HL-60 (cell line): ENCODE results near the gene TAGAP.
"Not testable (repeated sequence)": the region's sequence is repeated elsewhere in the genome, so short reads cannot be mapped to it uniquely, and the experiment has no call there.

Experiments used
- DNase-seq, 2 experiments: peaks; one replicate each; pipeline ENCODE4 v3.0.0-alpha.2; 2010 to 2020; ENCODE audit warnings: low read depth in 1 of 2, low spot score in 1 of 2
- H3K27ac ChIP-seq: fragments of 250-450 bp; sonication (Bioruptor Pico); replicated peaks from 2 replicates; pipeline ENCODE4 v1.5.1; 2020; ENCODE audit warnings: mild to moderate bottlenecking, moderate library complexity
- H3K27me3 ChIP-seq: fragments of 250-450 bp; sonication (Bioruptor Pico); 2 replicates; pipeline ENCODE4 v1.5.1; 2021; ENCODE audit warnings: mild to moderate bottlenecking, moderate library complexity; ENCODE audit not compliant: insufficient read depth, poor library complexity, severe bottlenecking
- H3K4me3 ChIP-seq: replicated peaks from 2 replicates; pipeline ENCODE4 v1.5.1; 2011; ENCODE audit warnings: mild to moderate bottlenecking, control low read depth, low read length; ENCODE audit not compliant: insufficient read depth
- CTCF ChIP-seq: IDR thresholded peaks from one replicate; pipeline ENCODE4 v1.5.1; 2011; ENCODE audit warnings: low read length, control low read depth, inconsistent platforms; ENCODE audit not compliant: insufficient read depth
- GABPA ChIP-seq: IDR thresholded peaks from 2 replicates; pipeline ENCODE4 v1.6.1; 2012; ENCODE audit warnings: low read depth
- POLR2AphosphoS5 ChIP-seq: IDR thresholded peaks from 2 replicates; pipeline ENCODE4 v1.6.1; 2012; ENCODE audit warnings: low read depth
- SPI1 ChIP-seq: IDR thresholded peaks from 2 replicates; pipeline ENCODE4 v1.6.1; 2012; ENCODE audit warnings: low read depth, mild to moderate bottlenecking, borderline replicate concordance
- TF ChIP-seq, protein P1 (sequence below): IDR thresholded peaks from 2 replicates; pipeline ENCODE4 v1.6.1; 2012; ENCODE audit warnings: low read depth; ENCODE audit not compliant: insufficient replicate concordance

The TAGAP gene

GRCh38 chr6:159014406-159014805 lies 30.4 kb downstream of the TAGAP start:
- no peaks in the 10 kb centered on the region for H3K27me3 ChIP-seq
- DNase-seq = no peak
- no peak for TF ChIP-seq GABPA
- H3K4me3 ChIP-seq = no peak overlapping the region
- H3K27ac ChIP-seq = no peak overlapping the region

GRCh38 chr6:159013229-159013628 lies 31.6 kb downstream of the TAGAP start:
- no peak overlapping the region for H3K27ac ChIP-seq
- no peaks in the 10 kb centered on the region for H3K27me3 ChIP-seq
- DNase-seq = peak in 1 of 2 experiments; percentile 20
- peak; percentile 91 for TF ChIP-seq SPI1
- no peak for TF ChIP-seq POLR2AphosphoS5
- no peak for TF ChIP-seq CTCF
- TF ChIP-seq GABPA = no peak
- H3K4me3 ChIP-seq = no peak overlapping the region

DNA sequence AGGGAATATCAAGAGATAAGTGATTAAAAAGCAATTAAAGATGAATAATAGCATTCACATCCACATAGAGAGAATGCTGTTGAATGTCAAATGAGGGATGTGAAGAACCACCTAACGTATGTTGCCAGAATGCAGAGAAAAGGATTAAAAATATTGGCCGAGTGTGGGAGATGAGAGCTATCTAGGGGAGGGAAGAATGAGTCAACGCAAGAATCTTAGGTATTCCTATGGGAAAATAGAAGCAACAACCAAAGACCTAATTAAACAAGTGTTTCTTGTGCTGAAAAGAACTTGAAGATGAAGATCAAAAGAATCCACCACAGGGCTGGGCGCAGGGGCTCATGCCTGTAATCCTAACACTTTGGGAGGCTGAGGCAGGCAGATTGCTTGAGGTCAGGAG lies 32.6 kb downstream of the TAGAP start:
- Histone ChIP-seq H3K27ac (no peak overlapping the region), H3K27me3 (no peaks in the 10 kb centered on the region), H3K4me3 (no peak overlapping the region)
- no peak for DNase-seq
- TF ChIP-seq, protein P1, sequence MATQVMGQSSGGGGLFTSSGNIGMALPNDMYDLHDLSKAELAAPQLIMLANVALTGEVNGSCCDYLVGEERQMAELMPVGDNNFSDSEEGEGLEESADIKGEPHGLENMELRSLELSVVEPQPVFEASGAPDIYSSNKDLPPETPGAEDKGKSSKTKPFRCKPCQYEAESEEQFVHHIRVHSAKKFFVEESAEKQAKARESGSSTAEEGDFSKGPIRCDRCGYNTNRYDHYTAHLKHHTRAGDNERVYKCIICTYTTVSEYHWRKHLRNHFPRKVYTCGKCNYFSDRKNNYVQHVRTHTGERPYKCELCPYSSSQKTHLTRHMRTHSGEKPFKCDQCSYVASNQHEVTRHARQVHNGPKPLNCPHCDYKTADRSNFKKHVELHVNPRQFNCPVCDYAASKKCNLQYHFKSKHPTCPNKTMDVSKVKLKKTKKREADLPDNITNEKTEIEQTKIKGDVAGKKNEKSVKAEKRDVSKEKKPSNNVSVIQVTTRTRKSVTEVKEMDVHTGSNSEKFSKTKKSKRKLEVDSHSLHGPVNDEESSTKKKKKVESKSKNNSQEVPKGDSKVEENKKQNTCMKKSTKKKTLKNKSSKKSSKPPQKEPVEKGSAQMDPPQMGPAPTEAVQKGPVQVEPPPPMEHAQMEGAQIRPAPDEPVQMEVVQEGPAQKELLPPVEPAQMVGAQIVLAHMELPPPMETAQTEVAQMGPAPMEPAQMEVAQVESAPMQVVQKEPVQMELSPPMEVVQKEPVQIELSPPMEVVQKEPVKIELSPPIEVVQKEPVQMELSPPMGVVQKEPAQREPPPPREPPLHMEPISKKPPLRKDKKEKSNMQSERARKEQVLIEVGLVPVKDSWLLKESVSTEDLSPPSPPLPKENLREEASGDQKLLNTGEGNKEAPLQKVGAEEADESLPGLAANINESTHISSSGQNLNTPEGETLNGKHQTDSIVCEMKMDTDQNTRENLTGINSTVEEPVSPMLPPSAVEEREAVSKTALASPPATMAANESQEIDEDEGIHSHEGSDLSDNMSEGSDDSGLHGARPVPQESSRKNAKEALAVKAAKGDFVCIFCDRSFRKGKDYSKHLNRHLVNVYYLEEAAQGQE = no peak
- TF ChIP-seq GABPA (no peak), SPI1 (no peak), CTCF (no peak), POLR2AphosphoS5 (no peak)

DNA sequence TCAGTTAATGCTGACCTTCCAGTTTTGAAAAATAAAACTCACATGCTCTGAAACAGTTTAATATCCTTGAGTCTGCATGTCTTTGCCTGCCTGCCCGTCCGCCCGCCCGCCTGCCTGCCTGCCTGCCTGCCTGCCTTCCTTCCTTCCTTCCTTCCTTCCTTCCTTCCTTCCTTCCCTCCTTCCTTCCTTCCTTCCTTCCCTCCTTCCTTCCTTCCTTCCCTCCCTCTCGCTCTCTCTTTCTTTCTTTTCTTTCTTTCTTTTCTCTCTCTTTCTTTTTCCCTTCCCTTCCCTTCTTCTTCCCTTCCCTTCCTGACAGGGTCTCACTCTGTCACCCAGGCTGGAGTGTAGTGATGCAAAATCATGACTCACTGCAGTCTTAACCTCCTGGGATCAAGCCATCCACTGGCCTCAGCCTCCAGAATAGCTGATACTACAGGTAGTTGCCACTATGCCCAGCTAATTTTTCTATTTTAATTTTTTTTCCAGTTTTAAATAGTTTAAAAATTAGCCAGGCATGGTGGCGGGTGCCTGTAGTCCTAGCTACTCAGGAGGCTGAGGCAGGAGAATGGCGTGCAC lies 34.7 kb downstream of the TAGAP start:
- H3K27me3 ChIP-seq, H3K27ac ChIP-seq, H3K4me3 ChIP-seq: not testable (repeated sequence)
- peak in 1 of 2 experiments; percentile 31 for DNase-seq

DNA sequence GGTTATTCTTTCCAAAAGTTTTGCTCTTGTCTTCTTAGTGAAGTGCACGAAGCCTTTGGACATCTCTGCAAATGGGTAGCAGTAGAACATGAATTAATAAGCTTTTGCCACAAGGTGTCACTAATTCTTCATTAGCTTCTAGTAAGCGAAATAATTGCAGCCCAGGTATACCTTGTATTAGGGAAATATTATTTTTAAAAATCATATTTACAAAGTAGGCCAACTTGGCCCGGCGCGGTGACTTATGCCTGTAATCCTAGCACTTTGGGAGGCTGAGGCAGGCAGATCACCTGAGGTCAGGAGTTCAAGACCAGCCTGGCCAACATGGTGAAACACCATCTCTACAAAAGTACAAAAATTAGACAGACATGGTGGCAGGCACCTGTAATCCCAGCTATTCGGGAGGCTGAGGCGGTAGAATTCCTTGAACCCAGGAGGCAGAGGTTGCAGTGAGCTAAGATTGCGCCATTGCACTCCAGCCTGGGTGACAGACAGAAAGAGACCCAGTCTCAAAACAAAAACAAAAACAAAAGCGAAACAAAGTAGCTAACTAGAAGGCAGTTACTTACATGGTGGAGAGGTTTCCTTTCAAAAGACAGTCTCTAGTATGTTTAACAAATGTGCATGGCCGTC lies 36.0 kb downstream of the TAGAP start:
- TF ChIP-seq CTCF (peak; percentile 62), GABPA (no peak)
- peak; percentile 14 to 34 for DNase-seq
- Histone ChIP-seq H3K4me3 (no peak overlapping the region), H3K27me3 (no peaks in the 10 kb centered on the region), H3K27ac (peak overlapping the region; percentile 5; the same call in 1 of the 2 replicates)

- TF ChIP-seq, protein P1 = no peak
- no peak for TF ChIP-seq GABPA
- TF ChIP-seq SPI1 = no peak
- no peak for TF ChIP-seq CTCF
- no peak for DNase-seq
- no peak overlapping the region for H3K4me3 ChIP-seq
- no peak overlapping the region for H3K27ac ChIP-seq
- no peaks in the 10 kb centered on the region for H3K27me3 ChIP-seq
These were observed 37.3 kb downstream of the TAGAP start for GRCh38 chr6:159007510-159007909.
